ENCODE measurements around the gene RBBP8NL.

The RBBP8NL gene

DNA sequence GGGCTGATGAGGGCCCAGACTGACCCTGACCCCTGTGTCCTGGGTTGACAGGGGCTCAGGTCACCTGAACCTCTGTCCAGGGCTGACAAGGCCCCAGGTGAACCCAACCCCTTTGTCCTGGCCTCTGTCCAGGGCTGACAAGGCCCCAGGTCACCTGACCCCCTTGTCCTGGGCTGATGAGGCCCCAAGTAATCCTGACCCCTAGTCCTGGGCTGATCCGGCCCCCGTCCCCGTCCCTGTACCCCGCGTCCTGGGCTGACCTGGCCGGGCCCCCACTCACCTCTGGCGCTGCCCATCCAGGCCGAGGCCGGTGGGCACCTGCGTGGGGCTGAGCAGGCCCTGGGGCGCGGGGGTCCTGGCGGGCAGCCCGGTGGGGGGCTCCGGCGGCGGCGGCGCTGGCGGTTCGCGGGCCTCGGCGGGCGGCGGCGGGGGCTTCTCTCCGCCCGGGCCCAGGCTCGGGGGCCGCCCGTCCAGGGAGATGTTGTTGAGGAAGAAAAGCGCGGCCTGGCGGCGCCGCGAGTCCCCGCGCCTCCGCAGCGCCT lies 20.6 kb downstream of the RBBP8NL start:
- H3K4me3 ChIP-seq (replicated peaks; ENCODE audit: low read depth, low read length): peak overlapping the region; percentile 61
- TF ChIP-seq, protein P1, sequence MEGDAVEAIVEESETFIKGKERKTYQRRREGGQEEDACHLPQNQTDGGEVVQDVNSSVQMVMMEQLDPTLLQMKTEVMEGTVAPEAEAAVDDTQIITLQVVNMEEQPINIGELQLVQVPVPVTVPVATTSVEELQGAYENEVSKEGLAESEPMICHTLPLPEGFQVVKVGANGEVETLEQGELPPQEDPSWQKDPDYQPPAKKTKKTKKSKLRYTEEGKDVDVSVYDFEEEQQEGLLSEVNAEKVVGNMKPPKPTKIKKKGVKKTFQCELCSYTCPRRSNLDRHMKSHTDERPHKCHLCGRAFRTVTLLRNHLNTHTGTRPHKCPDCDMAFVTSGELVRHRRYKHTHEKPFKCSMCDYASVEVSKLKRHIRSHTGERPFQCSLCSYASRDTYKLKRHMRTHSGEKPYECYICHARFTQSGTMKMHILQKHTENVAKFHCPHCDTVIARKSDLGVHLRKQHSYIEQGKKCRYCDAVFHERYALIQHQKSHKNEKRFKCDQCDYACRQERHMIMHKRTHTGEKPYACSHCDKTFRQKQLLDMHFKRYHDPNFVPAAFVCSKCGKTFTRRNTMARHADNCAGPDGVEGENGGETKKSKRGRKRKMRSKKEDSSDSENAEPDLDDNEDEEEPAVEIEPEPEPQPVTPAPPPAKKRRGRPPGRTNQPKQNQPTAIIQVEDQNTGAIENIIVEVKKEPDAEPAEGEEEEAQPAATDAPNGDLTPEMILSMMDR (IDR thresholded peaks at IDR 0.05; ENCODE audit: low read depth, low read length, missing control alignments): no peak
- DNase-seq (ENCODE audit: extremely low read depth, low read depth): no peak

DNA sequence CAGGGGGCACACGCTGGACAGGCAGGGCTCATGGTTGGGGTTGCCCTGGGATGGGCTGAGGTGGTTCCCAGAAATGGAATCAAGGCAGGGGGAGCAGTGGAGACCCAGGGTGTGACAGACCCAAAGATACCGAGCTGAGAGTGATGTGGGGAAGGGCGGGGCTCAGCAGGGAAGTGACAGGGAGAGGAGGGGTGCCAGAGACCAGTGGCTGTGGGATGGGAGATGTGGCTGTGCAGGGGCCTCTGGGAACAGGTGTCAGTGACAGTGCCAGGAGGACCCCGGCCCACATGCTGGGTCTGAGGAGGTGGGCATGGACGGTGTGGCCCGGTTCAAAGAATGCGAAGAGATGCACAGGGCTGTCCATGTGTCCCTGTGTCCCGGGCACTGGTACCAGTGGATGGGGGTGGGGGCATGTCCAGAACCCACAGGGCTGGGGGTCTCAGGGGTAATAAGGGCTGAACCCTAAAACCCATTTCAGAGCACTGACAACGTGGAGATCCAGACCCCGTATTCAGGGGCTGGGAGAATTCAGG lies 21.3 kb downstream of the RBBP8NL start:
- H3K4me3 ChIP-seq (replicated peaks; ENCODE audit: low read depth, low read length): peak overlapping the region; percentile 61
- no peak for DNase-seq (ENCODE audit: extremely low read depth, low read depth)

DNA sequence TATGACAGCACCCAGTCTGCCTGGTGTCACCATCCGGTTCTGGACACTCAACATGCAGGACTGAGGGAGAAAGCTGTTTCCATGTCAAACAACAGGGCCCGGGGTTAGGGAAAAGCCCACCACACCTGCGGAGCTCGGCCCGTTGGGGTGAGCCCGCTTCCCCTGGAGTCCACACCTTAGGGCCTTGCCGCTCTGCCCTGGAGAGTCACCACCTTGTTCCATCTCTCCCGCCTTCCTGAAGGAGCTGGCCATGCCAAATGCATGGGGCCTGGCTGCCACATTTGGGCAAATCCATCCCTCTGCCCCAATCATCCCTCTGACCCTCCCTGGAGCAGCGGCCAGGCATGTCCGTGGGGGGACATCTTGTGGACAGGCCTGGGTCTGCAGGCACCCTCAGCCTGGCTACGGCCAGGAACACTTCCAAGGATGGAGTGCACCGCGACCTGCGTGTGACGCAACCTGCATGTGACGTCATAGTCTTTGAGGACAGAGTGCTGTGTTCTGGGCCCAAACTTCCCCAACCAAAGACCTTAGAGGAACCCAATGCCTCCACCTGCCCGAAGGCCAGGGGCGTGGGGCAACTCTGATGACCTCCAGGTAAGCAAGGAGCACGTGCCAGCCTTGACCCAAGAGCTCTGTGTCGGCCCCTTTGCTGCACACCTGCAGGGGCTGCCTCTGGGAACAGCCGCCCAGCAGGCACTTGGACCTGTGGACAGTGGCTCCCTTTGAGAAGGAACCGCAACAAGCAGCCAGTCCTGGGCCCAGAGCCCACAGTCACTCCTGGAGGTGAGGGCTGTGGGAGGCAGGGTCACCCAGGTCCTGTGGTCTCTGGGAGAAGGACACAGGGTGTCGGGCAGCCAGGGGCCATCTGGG lies 22.0 kb downstream of the RBBP8NL start:
- DNase-seq (ENCODE audit: extremely low read depth, low read depth): no peak
- TF ChIP-seq, protein P1 (IDR thresholded peaks at IDR 0.05; ENCODE audit: low read depth, low read length, missing control alignments): peak; percentile 45
- no peak overlapping the region for H3K4me3 ChIP-seq (replicated peaks; ENCODE audit: low read depth, low read length)

More for the DNA sequence above, 21.3 kb downstream of the RBBP8NL start:
- TF ChIP-seq, protein P1 (IDR thresholded peaks at IDR 0.05; ENCODE audit: low read depth, low read length, missing control alignments): no peak

DNA sequence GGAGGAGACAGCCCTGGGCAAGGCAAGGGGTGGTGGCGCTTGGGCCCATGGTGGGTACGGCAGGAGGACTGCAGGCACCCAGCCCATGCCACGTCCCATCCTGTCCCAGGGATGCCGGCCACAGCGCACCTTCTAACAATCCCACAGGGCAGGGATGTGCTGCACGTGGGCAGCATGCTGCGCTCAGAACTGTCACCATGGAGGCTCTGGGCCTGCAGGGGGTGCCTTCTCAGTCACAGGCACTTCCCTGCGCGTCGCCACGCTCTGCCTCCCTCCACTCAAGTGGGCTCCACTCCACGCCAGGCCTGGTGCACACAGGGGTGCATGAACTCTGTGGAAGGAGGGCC lies 22.6 kb downstream of the RBBP8NL start:
- TF ChIP-seq, protein P1 (IDR thresholded peaks at IDR 0.05; ENCODE audit: low read depth, low read length, missing control alignments): no peak
- no peak for DNase-seq (ENCODE audit: extremely low read depth, low read depth)
- H3K4me3 ChIP-seq (replicated peaks; ENCODE audit: low read depth, low read length): no peak overlapping the region

GRCh38 chr20:62404112-62404665 lies 23.1 kb downstream of the RBBP8NL start:
- DNase-seq (ENCODE audit: extremely low read depth, low read depth): no peak
- H3K4me3 ChIP-seq (replicated peaks; ENCODE audit: low read depth, low read length): no peak overlapping the region
- TF ChIP-seq, protein P1 (IDR thresholded peaks at IDR 0.05; ENCODE audit: low read depth, low read length, missing control alignments): no peak

GRCh38 chr20:62403331-62403730 lies 24.0 kb downstream of the RBBP8NL start:
- H3K4me3 ChIP-seq (replicated peaks; ENCODE audit: low read depth, low read length): no peak overlapping the region
- no peak for DNase-seq (ENCODE audit: extremely low read depth, low read depth)
- TF ChIP-seq, protein P1 (IDR thresholded peaks at IDR 0.05; ENCODE audit: low read depth, low read length, missing control alignments): no peak

All from HFF-Myc (cell line).